ENCODE results near the gene GJC1.

- TF ChIP-seq ZNF274 (IDR thresholded peaks at IDR 0.05; ENCODE audit: low read depth, low read length): no peak
- no peak for TF ChIP-seq YY1 (IDR thresholded peaks at IDR 0.05; ENCODE audit: insufficient read depth, insufficient read length)
Observed at GRCh38 chr17:44828919-44829522, 1.1 kb downstream of the GJC1 start.
